PC-9 (cell line): Measurements from ENCODE around the gene SAPCD1. TPM values are rescaled to one million over a fixed set of nuclear protein-coding genes. Genes with fewer than 3 reads are reported as not detected.

Experiments used
- BruUV-seq: library from RNA; stranded (reverse); fragments of 400-500 nt; replicated peaks from 2 replicates; lab custom pipeline; 2021; lab: Mats Ljungman, UMichigan
- CTCF ChIA-PET: fragments of 300-600 bp; sonication (Branson Sonifier 250); formaldehyde crosslinking; loops from one replicate; lab custom pipeline; 2022; ENCODE audit warnings: antibody characterized with exemption; lab: Charles Lee
- POLR2A ChIA-PET: fragments of 300-600 bp; sonication (Branson Sonifier 250); formaldehyde crosslinking; loops from one replicate; lab custom pipeline; 2022; ENCODE audit warnings: antibody characterized with exemption; ENCODE audit not compliant: unreplicated experiment; lab: Charles Lee
- DNase-seq, 2 experiments: peaks; one replicate each; pipeline versions ENCODE4 v3.0.0 to v3.0.0-alpha.2; 2015 to 2022; ENCODE audit warnings: mixed read lengths in 1 of 2
- H2AFZ ChIP-seq: fragments of 200-600 bp; sonication (generic); 2 replicates; pipeline ENCODE4 v1.8.1; 2017; ENCODE audit warnings: antibody characterized with exemption
- H3F3A ChIP-seq: fragments of 200-600 bp; sonication (generic); 2 replicates; pipeline ENCODE4 v1.8.1; 2017; ENCODE audit warnings: antibody characterized with exemption, mild to moderate bottlenecking, low read depth; ENCODE audit not compliant: insufficient read depth
- H3K27ac ChIP-seq: fragments of 200-600 bp; sonication (generic); 2 replicates; pipeline ENCODE4 v1.6.1; 2016; ENCODE audit warnings: mixed run types
- H3K27me3 ChIP-seq: fragments of 200-600 bp; sonication (generic); 2 replicates; pipeline ENCODE4 v1.6.1; 2016; ENCODE audit warnings: low read depth, mixed run types; ENCODE audit not compliant: insufficient read depth
- H3K36me3 ChIP-seq: fragments of 200-600 bp; sonication (generic); 2 replicates; pipeline ENCODE4 v1.6.1; 2016; ENCODE audit warnings: low read depth, mixed run types
- H3K4me1 ChIP-seq: fragments of 200-600 bp; sonication (generic); replicated peaks from 2 replicates; pipeline ENCODE4 v1.6.1; 2016; ENCODE audit warnings: mixed run types; ENCODE audit not compliant: insufficient read depth
- H3K4me2 ChIP-seq: fragments of 200-600 bp; sonication (generic); 2 replicates; pipeline ENCODE4 v1.6.1; 2017; ENCODE audit warnings: mixed run types
- H3K4me3 ChIP-seq: fragments of 200-600 bp; sonication (generic); 2 replicates; pipeline ENCODE4 v1.6.1; 2016; ENCODE audit warnings: mixed run types
- H3K79me2 ChIP-seq: fragments of 200-600 bp; sonication (generic); 2 replicates; pipeline ENCODE4 v1.6.1; 2017; ENCODE audit warnings: low read depth, mixed run types
- H3K9me2 ChIP-seq: fragments of 200-600 bp; sonication (generic); 2 replicates; pipeline ENCODE4 v1.8.1; 2017; ENCODE audit warnings: mild to moderate bottlenecking; ENCODE audit not compliant: insufficient read depth
- H3K9me3 ChIP-seq: fragments of 200-600 bp; sonication (generic); 2 replicates; pipeline ENCODE4 v1.8.1; 2016; ENCODE audit warnings: low read depth; ENCODE audit not compliant: insufficient read depth
- H4K20me1 ChIP-seq: fragments of 200-600 bp; sonication (generic); 2 replicates; pipeline ENCODE4 v1.8.1; 2017; ENCODE audit not compliant: insufficient read depth
- EZH2 ChIP-seq: fragments of 200-600 bp; sonication (generic); IDR thresholded peaks from 2 replicates; pipeline ENCODE4 v1.8.0; 2017; ENCODE audit warnings: antibody characterized with exemption, low read depth
- intact Hi-C: fragments of 100-400 bp; cut with micrococcal nuclease; formaldehyde crosslinking; loops from one replicate; pipeline ENCODE4 v1.10.0; 2022; ENCODE audit not compliant: unreplicated experiment
- total RNA-seq: library from RNA; stranded (reverse); gene quantifications from 2 replicates; pipeline ENCODE4 v1.2.3, GENCODE V29; 2021
- TF ChIP-seq, protein P1 (sequence below): fragments of 200-600 bp; sonication (generic); conservative IDR thresholded peaks from 2 replicates; pipeline ENCODE4 v1.6.1; 2017; ENCODE audit warnings: mixed run types, antibody characterized with exemption, mild to moderate bottlenecking, moderate library complexity

The SAPCD1 gene
- total RNA-seq, 1 experiment from 2014 or later = 11.1 TPM

DNA sequence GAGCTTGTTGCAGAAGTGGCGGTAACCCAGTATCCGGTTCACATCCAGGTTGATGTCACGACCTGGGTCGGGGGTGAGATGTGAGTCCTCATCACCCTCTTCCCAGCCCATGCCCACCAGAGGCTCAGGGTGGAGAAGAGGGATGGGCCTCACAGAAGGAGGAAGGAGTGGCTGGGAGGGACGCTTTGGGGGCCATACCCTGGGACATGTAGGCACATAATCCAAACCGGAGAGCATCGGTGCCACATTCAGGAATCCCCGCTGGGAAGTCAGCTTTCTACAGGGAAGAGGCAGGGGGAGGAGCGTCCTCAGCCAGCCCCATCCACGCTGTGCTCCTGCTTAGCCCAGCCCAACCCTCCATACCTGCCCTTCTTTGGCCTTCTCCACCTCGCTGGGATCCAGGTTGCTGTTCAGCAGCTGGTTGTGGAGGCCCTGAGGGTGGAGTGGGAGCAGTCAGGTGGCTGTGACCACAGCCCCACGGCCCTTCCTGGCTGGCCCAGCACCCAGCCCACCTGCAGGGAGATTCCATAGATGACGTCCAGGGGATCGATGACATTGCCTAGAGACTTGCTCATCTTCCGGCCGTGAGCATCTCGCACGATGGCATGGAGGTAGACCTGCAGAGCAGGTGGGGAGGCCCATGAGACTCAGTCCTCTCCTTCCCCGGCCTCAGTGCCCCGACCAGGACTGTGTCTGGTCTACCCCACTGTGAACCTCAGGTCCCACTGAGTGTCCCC lies 18.2 kb downstream of the SAPCD1 start:
- Histone ChIP-seq H3K9me2 (no peaks in the 10 kb centered on the region), H3K27me3 (no peaks in the 10 kb centered on the region), H4K20me1 (no peaks in the 10 kb centered on the region), H3K4me3 (no peak overlapping the region), H3K27ac (no peak overlapping the region), H3K79me2 (no peaks in the 10 kb centered on the region), H3K4me1 (peaks cover 21% of the 10 kb centered on the region), H3K9me3 (no peaks in the 10 kb centered on the region), H3K4me2 (no peak overlapping the region), H3F3A (peaks cover 24% of the 10 kb centered on the region; the same call in 1 of the 2 replicates), H3K36me3 (peaks cover 18% of the 10 kb centered on the region; the same call in 1 of the 2 replicates), H2AFZ (no peak overlapping the region)
- CTCF ChIA-PET = no interaction called here
- TF ChIP-seq, protein P1, sequence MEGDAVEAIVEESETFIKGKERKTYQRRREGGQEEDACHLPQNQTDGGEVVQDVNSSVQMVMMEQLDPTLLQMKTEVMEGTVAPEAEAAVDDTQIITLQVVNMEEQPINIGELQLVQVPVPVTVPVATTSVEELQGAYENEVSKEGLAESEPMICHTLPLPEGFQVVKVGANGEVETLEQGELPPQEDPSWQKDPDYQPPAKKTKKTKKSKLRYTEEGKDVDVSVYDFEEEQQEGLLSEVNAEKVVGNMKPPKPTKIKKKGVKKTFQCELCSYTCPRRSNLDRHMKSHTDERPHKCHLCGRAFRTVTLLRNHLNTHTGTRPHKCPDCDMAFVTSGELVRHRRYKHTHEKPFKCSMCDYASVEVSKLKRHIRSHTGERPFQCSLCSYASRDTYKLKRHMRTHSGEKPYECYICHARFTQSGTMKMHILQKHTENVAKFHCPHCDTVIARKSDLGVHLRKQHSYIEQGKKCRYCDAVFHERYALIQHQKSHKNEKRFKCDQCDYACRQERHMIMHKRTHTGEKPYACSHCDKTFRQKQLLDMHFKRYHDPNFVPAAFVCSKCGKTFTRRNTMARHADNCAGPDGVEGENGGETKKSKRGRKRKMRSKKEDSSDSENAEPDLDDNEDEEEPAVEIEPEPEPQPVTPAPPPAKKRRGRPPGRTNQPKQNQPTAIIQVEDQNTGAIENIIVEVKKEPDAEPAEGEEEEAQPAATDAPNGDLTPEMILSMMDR = no peak
- no peak for TF ChIP-seq EZH2
- no peak for DNase-seq
- POLR2A ChIA-PET = no interaction called here
- intact Hi-C loops = no loop called here
- no TSS peak for BruUV-seq

DNA sequence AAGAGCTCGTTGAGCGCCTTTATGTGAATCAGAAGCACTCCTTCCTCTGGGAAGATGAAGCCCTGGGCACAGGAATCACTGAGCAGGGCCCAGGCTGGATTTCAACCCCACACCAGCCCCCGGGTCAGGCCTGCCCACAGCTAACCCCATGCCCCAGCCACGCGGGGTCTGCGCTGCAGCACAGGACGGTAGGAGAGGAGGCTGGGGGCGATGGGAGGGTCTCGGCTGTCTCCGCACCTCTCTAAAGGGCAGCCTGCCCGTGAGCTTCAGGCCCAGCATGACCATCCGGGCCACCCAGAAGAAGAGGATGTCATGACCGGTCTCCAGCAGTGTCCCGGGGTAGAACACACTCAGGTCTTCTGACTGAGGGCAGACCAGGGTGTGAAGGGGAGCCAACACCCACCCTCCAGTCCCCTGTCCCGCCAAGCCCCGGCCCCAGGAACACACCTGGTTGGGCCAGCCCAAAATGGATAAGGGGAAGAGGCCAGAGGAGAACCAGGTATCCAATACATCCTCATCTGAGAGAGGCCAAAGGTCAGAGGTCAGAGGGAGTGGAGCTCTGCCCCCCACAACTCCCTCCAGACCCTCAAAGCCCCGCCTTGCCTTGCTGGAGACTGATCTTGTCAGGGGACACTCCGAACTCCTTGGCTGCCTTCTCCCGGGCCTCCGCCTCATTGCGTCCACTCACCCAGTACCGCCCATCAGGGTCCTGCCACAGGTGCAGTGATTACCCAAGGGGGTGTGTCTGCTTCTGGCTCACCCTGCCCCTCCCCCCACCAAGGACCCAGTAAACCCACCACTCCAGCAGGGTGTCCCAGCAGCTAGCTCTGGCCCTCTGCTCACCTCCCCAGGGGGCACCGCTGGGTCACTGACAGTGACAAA lies 19.0 kb downstream of the SAPCD1 start:
- POLR2A ChIA-PET = no interaction called here
- no peak for TF ChIP-seq EZH2
- TF ChIP-seq, protein P1 = no peak
- CTCF ChIA-PET = no interaction called here
- Histone ChIP-seq H3K27ac (no peak overlapping the region), H3K4me2 (no peak overlapping the region), H2AFZ (no peak overlapping the region), H3K79me2 (no peaks in the 10 kb centered on the region), H3K9me3 (no peaks in the 10 kb centered on the region), H3F3A (peaks cover 21% of the 10 kb centered on the region; the same call in 1 of the 2 replicates), H3K4me1 (peaks cover 13% of the 10 kb centered on the region), H3K4me3 (no peak overlapping the region), H3K36me3 (peaks cover 18% of the 10 kb centered on the region; the same call in 1 of the 2 replicates), H4K20me1 (no peaks in the 10 kb centered on the region), H3K9me2 (no peaks in the 10 kb centered on the region), H3K27me3 (no peaks in the 10 kb centered on the region)
- DNase-seq = no peak
- BruUV-seq = no TSS peak
- intact Hi-C loops = no loop called here

DNA sequence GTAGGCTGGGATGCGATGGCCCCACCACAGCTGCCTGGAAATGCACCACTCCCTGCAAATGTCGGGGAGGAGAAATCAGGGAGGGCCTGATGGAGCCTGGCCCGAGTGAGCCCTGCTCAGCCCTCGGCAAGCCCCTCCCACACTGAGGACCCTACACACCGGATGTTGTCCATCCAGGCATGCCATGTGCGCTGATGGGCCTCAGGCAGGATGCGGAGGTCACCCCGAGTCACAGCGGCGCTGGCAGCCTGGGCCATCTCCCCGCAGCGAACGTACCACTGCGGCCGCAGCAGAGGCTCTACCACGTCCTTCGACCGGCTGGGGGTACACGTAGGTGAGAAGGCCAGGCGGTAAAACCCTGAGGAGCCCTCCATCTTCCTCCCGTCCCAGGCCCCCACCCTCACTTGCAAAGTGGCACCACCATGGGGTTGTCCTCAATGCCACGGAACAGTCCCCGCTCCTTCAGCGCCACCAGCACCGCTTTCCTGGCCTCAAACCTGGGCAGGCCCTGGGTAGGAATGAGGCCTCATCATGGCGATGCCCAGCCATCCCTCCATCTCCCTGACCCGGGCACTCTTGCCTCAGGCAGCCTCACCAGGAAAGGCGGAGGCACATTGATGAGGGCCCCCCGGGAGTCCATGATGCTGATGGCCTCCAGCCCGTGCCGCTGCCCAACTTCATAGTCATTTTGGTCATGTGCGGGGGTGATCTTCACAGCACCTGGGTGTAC lies 19.8 kb downstream of the SAPCD1 start:
- H3F3A ChIP-seq = peaks cover 16% of the 10 kb centered on the region; the same call in 1 of the 2 replicates
- peaks cover 18% of the 10 kb centered on the region; the same call in 1 of the 2 replicates for H3K36me3 ChIP-seq
- DNase-seq = no peak
- TF ChIP-seq, protein P1 = no peak
- TF ChIP-seq EZH2 = no peak
- H3K9me2 ChIP-seq = no peaks in the 10 kb centered on the region
- intact Hi-C loops = no loop called here
- H3K4me3 ChIP-seq = no peak overlapping the region
- no peaks in the 10 kb centered on the region for H4K20me1 ChIP-seq
- no peak overlapping the region for H3K27ac ChIP-seq
- H3K79me2 ChIP-seq = no peaks in the 10 kb centered on the region
- H3K27me3 ChIP-seq = no peaks in the 10 kb centered on the region
- no peak overlapping the region for H2AFZ ChIP-seq
- H3K9me3 ChIP-seq = no peaks in the 10 kb centered on the region
- peaks cover 4% of the 10 kb centered on the region; the same call in 1 of the 2 replicates for H3K4me1 ChIP-seq
- H3K4me2 ChIP-seq = no peak overlapping the region
- POLR2A ChIA-PET = no interaction called here
- CTCF ChIA-PET = interaction anchor here (0.7 kb wide), 1 partner anchor 9 kb away, joined by 3 read pairs; no protein-coding TSS in a partner anchor
- BruUV-seq = no TSS peak
